Smooth muscle cell of the brain vasculature (primary cell): ENCODE measurements around the gene ZSWIM5.
"Not testable (repeated sequence)": the region's sequence is repeated elsewhere in the genome, so short reads cannot be mapped to it uniquely, and the experiment has no call there.

Experiments
- DNase-seq: peaks from one replicate; pipeline ENCODE4 v3.0.0-alpha.2; 2012; ENCODE audit warnings: low read depth, low spot score

The ZSWIM5 gene

DNA sequence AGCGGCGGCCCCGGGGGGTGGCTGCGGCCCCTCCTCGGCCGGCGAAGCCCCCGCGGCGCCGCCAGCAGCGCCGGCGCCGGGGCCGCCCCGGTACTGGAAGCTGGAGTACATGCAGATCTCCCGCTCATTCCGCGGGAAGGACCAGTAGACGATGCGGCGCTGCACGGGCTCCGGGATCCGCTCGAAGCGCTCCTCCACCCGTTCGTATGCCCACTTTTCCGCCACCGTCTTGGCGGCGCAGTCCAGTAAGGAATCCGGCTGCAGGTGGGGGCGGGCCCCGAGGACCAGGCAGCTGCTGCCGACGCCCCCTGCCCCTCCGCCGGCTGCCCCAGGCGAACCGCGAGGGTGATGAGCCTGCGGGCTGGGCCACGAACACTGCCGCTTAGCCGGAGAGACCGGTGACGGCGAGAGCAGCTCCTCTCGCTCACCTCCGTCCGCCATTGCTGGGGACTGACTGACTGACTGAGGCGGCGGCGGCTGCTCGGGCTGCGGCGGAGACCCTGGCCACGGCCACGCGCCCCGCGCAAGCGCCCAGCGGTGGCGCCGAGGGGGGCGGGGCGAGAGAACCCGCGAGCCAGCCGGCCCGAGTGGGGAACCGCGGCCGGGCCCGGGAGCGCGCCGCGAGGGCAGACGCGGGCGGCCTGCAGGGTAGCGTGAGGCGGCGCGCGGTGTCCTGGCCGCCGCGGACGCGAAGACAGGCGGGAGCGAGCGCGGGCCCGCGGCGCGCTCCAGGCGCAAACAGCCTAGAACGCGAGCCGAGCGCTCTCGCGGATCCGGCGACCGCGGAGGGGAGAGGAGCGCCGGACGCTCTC is at the start of gene ZSWIM5:
ZSWIM5 (minus strand) TSS at position 696 of the 812 bp plus-strand sequence; CDS start at position 441, 255 bp downstream.
- no peak for DNase-seq

DNA sequence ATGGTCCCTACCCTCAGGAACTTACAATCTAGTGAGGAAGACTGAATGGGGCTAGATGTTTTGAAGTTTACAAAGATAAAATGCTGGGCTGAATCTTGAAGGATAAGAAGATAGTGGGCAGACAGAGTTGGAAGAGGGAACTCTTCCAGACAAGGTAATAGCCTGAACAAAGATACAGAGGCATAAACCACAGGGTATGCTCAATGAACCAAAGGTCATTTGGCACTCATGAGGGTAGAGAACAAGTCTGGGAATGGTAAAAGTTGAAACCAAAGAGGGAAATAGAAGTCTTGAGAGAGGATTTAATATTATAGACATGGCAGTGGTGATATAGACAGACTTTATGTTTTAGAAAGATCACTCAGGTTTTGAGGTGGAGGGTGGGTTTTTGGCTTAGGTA is 48.1 kb upstream of the ZSWIM5 start:
- DNase-seq, result no peak

DNA sequence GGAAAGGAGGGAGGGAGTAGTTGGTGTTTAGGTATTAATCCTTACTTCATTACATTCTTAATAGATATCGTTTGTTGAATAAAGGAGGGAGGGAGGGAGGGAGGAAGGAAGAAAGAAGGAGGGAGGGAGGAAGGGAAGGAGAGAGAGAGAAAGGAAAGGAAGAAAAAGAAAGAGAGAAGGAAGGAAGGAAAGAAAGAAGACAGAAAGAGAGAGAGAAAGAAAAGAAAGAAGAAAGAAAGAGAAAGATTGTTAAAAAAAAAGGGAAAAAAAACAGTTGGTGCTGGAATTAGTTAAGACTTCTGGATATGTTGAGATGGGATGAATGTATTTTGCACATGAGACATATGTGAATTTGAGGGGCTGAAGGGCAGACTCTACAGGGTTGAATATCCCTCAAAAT is 44.1 kb upstream of the ZSWIM5 start:
- DNase-seq, result no peak

DNA sequence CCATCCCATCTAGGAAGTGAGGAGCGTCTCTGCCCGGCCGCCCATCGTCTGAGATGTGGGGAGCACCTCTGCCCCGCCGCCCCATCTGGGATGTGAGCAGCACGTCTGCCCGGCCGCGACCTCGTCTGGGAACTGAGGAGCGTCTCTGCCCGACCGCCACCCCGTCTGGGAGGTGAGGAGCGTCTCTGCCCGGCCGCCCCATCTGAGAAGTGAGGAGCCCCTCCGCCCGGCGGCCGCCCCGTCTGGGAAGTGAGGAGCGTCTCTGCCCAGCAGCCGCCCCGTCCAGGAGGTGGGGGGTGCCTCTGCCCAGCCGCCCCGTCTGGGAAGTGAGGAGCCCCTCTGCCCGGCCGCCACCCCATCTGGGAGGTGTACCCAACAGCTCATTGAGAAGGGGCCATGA is 41.6 kb upstream of the ZSWIM5 start:
- not testable (repeated sequence) for DNase-seq

DNA sequence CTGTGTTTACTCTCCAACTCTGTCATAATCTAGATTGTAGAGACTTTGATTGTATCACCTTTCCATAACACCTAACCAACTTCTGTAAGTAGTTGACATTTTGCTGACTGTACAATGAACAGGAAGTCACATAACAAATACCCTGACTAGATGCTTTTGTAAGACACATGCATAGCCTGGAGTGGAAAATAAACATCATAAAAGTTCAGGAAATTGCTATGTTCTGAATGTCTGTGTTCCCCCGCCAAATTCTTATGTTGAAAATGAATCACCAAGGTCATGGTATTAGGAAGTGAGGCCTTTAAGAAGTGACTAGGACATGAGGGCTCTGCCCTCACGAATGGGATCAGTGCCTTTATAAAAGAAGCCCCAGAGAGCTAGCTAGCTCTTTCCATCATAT is 40.4 kb upstream of the ZSWIM5 start:
- no peak for DNase-seq

DNA sequence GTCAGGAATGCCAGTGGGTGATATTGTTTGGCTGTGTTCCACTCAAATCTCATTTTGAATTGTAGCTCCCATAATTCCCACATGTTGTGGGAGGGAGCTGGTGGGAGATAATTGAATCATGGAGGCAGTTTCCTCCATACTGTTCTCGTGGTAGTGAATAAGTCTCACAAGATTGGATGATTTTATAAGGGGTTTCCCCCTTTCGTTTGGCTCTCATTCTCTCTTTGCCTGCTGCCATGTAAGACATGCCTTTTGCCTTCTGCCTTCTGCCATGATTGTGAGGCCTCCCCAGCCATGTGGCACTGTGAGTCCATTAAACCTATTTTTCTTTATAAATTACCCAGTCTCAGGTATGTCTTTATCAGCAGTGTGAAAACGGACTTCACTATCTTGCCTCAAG is 40.0 kb upstream of the ZSWIM5 start:
- not testable (repeated sequence) for DNase-seq

DNA sequence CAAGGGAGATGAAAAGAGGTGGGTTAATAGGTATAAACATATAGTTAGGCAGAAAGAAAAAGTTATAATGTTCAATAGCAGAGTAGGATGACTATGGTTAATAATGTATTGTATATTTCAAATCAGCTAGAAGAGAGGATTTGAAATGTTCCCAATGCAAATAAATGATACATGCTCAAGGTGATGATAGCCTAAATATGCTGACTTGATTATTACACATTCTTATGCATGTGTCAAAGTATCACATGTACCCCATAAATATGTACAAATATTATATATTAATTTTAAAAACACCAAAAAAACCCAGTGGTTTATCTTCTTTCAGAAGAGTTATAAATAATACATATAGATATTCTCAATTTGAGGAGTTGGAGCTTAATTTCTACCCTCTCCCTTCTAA is 38.3 kb upstream of the ZSWIM5 start:
- no peak for DNase-seq

DNA sequence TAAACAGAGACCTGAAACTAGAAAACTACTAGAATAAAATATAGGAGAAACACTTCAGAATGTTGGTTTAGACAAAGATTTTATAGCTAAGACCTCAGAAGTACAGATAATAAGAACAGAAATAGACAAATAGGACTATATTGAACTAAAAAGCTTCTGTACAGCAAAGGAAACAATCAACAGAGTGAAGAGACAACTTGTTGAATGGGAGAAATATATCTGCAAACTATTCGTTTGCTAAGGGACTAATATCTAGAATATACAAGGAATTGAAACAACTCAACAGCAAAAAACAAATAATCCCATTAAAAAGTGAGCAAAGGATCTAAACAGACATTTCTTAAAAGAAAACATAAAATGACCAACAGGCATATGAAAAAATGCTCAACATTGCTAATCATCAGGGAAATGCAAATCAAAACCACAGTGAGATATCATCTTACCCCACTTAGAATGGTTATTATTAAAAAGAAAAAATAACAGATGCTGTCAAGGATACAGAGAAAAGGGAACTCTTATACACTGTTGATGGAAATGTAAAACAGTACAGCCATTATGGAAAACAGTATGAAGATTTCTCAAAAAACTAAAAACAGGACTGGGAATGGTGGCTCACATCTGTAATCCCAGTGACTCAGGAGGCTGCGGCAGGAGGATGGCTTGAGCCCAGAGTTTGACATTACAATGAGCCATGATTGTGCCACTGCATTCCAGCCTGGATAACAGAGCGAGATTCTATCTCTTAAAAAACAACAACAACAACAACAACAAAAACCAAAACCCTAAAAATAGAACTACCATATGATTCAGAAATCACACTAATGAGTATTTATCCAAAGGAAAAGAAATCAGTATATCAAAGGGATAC is 37.3 kb upstream of the ZSWIM5 start:
- no peak for DNase-seq

DNA sequence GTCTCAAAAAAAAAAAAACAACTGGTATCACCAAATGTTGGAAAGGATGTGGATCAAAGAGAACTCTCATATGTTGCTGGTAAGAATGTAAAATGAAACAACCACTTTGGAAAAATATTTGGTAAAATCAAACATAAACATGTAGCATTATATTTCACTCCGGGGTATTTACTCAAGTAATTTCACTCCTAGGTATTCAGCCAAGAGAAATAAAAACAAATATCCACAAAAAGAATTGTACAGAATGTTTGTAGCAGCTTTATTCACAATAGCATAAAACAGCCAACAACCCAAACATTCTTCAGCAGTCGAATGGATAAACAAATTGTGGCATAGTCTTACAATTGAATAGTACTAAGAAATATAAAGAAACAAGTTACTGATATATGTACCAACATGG is 32.4 kb upstream of the ZSWIM5 start:
- DNase-seq, result no peak

DNA sequence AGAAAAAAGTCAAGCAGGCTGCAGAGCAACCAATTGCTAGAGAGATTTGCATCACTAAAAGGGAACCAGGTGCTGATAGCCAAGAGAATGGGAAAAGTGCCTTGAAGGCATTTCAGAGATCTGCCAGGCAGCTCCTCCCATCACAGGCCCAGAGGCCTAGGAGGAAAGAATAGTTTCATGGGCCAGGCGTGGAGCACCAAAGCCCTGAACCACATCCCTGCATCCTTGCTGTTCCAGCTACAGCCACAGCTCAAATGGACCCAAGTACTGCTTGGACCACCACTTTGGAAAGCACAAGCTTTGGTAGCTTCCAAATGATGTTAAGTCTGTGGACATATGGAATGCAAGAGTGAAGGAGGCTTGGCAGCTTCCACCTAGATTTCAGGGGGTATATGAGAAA is 29.7 kb upstream of the ZSWIM5 start:
- no peak for DNase-seq

DNA sequence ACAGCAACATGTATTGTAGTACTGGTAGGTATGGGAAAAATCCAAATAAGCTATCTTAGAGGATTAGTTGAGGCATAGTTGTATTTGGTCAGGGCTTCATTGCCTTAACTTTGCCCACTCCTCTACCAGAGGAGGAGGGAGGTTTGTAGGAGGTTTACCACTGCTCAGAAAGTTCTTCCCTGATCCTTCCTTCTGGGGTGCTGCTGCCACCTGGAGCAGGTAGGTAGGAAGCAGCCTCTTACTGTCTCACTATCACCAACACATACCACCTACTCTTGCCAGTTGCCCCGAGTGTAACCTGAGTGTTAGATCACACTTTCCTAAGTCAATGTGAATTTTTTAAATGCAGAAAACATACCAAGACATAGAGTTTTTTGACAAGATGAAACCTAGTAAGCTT is 24.1 kb upstream of the ZSWIM5 start:
- no peak for DNase-seq

DNA sequence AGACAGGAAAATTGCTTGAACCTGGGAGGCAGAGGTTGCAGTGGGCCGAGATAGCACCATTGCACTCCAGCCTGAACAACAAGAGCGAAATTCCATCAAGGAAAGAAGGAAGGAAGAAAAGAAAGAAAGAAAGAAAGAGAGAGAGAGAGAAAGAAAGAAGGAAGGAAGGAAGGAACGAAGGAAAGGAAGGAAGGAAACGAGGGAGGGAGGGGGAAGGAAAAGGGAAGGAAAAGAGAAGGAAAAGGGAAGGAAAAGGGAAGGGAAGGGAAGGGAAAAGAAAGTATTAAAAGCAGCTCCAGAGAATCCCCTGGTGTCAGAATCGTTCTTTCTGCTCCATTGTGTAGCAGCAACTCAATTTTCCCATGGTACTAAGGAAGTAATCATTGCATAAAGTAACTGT is 19.2 kb upstream of the ZSWIM5 start:
- no peak for DNase-seq

DNA sequence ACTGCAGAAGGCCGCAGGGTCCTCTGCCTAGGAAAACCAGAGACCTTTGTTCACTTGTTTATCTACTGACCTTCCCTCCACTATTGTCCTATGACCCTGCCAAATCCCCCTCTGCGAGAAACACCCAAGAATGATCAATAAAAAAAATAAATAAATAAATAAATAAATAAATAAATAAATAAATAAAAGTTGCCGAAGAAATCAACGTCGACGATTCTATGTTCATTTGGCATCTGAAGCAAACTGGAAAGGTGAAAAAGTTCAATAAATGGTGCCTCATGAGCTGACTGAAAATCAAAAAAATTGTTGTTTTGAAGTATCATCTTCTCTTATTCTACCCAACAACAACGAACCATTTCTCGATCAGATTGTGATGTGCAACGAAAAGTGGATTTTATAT is 17.3 kb upstream of the ZSWIM5 start:
- DNase-seq, result not testable (repeated sequence)

DNA sequence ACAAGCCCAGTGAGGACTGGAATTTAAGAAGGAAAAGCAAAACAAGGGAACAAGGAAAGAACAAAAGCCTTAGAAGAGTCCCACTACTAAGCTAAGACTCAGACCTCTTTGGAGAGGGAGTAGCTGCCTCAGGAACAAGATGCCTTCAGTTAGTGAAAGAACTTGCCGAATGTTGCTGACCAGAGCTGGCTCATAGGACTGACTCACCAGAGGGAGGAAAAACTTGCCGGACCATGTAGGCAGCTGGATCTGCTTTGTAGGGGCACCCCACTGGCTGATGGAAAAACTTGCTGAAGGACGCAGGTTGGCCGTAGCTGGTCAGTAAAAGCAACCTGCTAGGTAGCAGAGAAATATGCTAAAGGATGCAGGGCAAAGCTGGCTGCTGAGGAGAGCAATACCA is 15.3 kb upstream of the ZSWIM5 start:
- DNase-seq, result no peak

DNA sequence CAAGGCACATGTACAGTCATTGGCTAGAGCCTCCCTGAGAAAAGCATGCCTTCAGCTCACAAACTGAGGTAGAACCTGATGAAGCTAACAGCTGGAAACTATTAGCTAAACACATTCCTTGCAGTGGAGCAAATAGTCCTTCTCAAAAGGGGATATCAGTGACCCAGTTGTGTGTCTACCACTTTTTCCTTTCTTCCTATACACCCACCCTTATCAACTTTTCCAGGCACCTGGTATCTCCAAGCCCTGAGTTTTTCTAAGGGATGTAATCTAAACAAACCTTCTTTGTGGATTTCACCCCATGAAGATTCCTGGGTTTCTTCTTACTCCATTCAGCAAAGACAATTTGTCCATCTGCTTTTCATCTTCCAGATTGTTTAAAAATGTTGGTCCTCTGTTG is 10.5 kb upstream of the ZSWIM5 start:
- no peak for DNase-seq

DNA sequence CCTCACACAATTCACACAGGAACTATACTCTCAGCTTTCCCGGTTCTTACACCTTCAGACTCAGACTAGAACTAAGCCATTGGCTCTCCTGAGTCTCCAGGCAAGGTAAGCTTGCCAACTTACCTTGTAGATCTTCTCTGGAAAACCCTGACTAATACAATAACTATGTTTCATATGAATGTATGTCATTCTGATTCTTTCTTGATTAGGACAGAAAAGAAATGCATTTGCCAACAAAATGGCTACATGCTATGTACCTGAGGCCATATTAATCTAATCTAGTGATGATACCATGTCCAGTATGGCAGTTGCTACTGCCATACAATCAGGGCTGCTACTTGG is 9.8 kb upstream of the ZSWIM5 start:
- no peak for DNase-seq

DNA sequence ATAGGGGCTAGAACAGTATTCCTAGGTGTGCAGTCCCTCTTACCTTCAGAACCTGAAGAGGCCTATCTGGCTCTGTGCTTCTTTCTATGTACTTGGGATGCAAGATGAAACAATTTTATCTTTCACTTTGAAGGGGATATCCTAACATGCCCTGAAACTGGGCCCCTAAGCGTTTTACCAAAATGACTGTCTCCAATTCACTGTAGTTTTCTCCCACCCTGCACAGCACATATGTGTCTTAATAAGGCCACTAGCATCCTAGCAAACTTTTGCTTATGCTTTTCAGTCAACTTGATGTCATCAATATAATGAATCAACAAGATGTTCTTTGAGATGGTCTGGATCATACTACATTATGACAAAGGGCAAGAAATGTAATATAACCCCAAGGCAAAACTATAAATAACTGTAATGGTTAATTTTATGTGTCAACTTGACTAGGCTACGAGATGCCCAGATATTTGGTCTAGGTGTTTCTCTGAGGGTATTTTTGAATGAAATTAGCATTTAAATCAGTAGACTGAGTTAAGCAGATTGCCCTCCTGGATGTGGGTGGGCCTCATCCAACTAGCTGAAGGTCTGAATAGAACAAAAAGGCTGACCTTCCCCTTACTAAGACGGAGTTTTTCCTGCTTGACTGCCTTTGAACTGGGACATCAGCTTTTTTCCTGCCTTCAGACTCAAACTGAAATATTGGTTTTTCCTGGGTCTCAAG is 9.2 kb upstream of the ZSWIM5 start:
- no peak for DNase-seq

DNA sequence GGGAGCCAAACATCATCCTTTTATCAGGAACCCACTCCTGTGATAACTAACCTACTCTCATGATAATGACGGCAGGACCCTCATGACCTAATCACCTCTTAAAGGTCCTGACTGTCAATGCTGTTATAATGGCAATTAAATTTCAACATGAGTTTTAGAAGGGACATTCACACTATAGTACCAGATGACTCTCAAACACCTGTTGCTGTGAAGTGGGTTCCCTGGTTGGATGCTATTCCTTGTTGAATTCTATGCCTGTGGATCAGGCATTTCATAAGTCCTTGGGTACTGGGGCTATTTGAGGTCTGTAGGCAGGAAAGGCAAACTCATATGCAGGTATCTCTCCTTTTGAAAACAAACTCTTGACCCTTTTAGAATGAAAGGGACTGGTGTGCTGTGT is 7.5 kb upstream of the ZSWIM5 start:
- DNase-seq, result no peak

DNA sequence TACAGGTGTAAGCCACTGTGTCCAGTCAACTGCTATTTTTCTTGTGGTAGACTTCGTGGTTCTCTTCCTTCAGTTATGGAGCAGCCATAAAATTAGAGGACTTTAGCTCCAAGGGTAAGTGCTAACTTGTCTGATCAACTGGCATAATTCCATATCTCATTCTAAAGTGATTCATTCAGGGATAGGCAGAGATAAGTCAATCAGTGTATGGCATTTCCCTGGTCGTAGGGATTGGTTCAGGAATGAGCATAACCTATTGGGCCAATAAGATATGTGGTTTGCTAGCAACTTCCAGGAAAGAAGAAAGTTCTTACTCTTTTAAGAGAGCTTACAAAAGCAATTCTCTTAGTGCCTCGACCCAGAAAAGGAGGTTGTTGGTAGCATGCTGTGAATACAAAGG is 4.7 kb upstream of the ZSWIM5 start:
- no peak for DNase-seq

DNA sequence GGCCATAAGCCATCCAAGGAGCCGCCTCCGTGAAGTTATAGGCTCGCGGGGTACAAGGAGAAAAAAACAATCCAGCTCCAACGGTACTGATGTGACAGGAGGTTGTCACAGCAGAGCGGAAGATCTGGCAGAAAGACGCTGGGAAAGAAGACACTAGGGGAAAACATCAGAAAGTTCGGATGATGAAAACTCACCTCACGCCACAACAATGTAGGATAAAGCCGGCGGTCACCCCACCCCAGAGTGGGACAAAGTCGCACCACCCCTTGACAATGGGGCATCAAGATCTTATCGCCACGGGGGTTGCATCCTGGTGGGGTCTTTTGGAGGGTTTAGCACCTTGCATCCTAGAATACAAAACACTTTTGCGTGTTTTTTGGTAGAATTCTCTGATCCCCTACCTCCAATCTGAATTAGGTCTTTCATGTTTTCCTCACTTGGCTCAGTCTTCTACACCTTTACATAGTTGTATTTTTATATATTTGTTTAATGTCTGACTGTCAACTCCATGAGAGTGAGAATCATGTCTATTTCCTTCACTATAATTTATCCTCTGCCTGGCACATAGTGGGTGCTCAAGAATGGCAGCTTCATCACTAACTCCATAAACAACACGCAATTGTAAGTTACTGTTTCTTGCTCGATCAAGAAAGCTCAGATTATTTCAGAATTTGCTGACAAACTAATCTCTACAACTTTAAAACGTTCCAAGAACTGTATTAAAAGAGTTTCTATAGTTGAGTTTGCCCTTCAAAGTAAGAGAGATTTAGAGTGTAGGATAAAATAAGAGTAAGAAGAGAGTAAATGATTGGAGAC is 611 bp upstream of the ZSWIM5 start:
- no peak for DNase-seq
